A673 (cell line): ENCODE measurements around the gene ACYP2. TPM values are rescaled to one million over a fixed set of nuclear protein-coding genes. Genes with fewer than 3 reads are reported as not detected.

Experiments
- BruUV-seq: library from RNA; stranded (reverse); fragments of 400-500 nt; replicated peaks from 2 replicates; lab custom pipeline; 2021; lab: Mats Ljungman, UMichigan
- CTCF ChIA-PET: fragments of 300-600 bp; sonication (Branson Sonifier 250); formaldehyde crosslinking; loops from one replicate; lab custom pipeline; 2022; ENCODE audit warnings: antibody characterized with exemption; lab: Charles Lee
- POLR2A ChIA-PET: fragments of 300-600 bp; sonication (Branson Sonifier 250); formaldehyde crosslinking; loops from one replicate; lab custom pipeline; 2022; ENCODE audit warnings: antibody characterized with exemption; ENCODE audit not compliant: low non-redundant PET; lab: Charles Lee
- DNase-seq: peaks from one replicate; pipeline ENCODE4 v3.0.0-alpha.2; 2015; ENCODE audit warnings: low spot score
- H3K27ac ChIP-seq: fragments of 200-600 bp; sonication (generic); 2 replicates; pipeline ENCODE4 v1.5.1; 2016; ENCODE audit warnings: mixed run types, low read depth, mild to moderate bottlenecking, mixed read lengths, antibody characterized with exemption, low read length; ENCODE audit not compliant: poor library complexity, severe bottlenecking
- H3K27me3 ChIP-seq: fragments of 200-600 bp; sonication (generic); replicated peaks from 2 replicates; pipeline ENCODE4 v1.6.1; 2017; ENCODE audit warnings: mixed run types, low read depth, mild to moderate bottlenecking, mixed read lengths, antibody characterized with exemption, low read length; ENCODE audit not compliant: insufficient read depth, poor library complexity
- H3K36me3 ChIP-seq: fragments of 200-600 bp; sonication (generic); 2 replicates; pipeline ENCODE4 v1.6.1; 2016; ENCODE audit warnings: mixed run types, mild to moderate bottlenecking, mixed read lengths, antibody characterized with exemption, low read length; ENCODE audit not compliant: insufficient read depth, poor library complexity, severe bottlenecking
- H3K4me1 ChIP-seq: fragments of 200-600 bp; sonication (generic); 2 replicates; pipeline ENCODE4 v1.6.1; 2017; ENCODE audit warnings: mixed run types, mild to moderate bottlenecking, mixed read lengths, antibody characterized with exemption, low read length; ENCODE audit not compliant: insufficient read depth, poor library complexity, severe bottlenecking
- H3K4me3 ChIP-seq: fragments of 200-600 bp; sonication (generic); 2 replicates; pipeline ENCODE4 v1.5.1; 2016; ENCODE audit warnings: low read depth, mixed run types, mild to moderate bottlenecking, mixed read lengths, low read length; ENCODE audit not compliant: poor library complexity, severe bottlenecking
- H3K9me3 ChIP-seq: fragments of 200-600 bp; sonication (generic); 2 replicates; pipeline ENCODE4 v1.6.1; 2016; ENCODE audit warnings: mixed run types, low read depth, mild to moderate bottlenecking, mixed read lengths, antibody characterized with exemption, low read length; ENCODE audit not compliant: poor library complexity, severe bottlenecking
- EZH2 ChIP-seq: fragments of 200-600 bp; sonication (generic); IDR thresholded peaks from 2 replicates; pipeline ENCODE4 v1.6.1; 2017; ENCODE audit warnings: borderline replicate concordance, low read depth, mild to moderate bottlenecking, mixed read lengths, antibody characterized with exemption, low read length; ENCODE audit not compliant: poor library complexity, severe bottlenecking
- intact Hi-C: fragments of 100-400 bp; cut with micrococcal nuclease; formaldehyde crosslinking; loops from one replicate; pipeline ENCODE4 v1.10.0; 2022; ENCODE audit not compliant: unreplicated experiment
- total RNA-seq: library from RNA; stranded (reverse); gene quantifications from 2 replicates; pipeline ENCODE4 v1.2.3, GENCODE V29; 2021
- TF ChIP-seq, protein P1 (sequence below): fragments of 300-800, 200-600 bp; sonication (generic); conservative IDR thresholded peaks from 2 replicates; pipeline ENCODE4 v1.5.1; 2017; ENCODE audit warnings: low read depth, mild to moderate bottlenecking, antibody characterized with exemption, low read length, moderate library complexity, mixed read lengths

The ACYP2 gene
- total RNA-seq, 1 experiment from 2014 or later, result 10.1 TPM

- CTCF ChIA-PET, result no interaction called here
- peak overlapping the region; percentile 66 for H3K27ac ChIP-seq
- peaks cover 4% of the 10 kb centered on the region for H3K4me1 ChIP-seq
- peak overlapping the region; percentile 49 for H3K4me3 ChIP-seq
- no peak for TF ChIP-seq EZH2
- TF ChIP-seq, protein P1, sequence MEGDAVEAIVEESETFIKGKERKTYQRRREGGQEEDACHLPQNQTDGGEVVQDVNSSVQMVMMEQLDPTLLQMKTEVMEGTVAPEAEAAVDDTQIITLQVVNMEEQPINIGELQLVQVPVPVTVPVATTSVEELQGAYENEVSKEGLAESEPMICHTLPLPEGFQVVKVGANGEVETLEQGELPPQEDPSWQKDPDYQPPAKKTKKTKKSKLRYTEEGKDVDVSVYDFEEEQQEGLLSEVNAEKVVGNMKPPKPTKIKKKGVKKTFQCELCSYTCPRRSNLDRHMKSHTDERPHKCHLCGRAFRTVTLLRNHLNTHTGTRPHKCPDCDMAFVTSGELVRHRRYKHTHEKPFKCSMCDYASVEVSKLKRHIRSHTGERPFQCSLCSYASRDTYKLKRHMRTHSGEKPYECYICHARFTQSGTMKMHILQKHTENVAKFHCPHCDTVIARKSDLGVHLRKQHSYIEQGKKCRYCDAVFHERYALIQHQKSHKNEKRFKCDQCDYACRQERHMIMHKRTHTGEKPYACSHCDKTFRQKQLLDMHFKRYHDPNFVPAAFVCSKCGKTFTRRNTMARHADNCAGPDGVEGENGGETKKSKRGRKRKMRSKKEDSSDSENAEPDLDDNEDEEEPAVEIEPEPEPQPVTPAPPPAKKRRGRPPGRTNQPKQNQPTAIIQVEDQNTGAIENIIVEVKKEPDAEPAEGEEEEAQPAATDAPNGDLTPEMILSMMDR, result no peak
- BruUV-seq, result no TSS peak
- no peaks in the 10 kb centered on the region for H3K9me3 ChIP-seq
- peak; percentile 98 for DNase-seq
- no peaks in the 10 kb centered on the region for H3K36me3 ChIP-seq
- intact Hi-C loops, result no loop called here
- H3K27me3 ChIP-seq, result no peaks in the 10 kb centered on the region
- POLR2A ChIA-PET, result no interaction called here
Measured at GRCh38 chr2:54330162-54330925, 214.9 kb downstream of the ACYP2 start.

DNA sequence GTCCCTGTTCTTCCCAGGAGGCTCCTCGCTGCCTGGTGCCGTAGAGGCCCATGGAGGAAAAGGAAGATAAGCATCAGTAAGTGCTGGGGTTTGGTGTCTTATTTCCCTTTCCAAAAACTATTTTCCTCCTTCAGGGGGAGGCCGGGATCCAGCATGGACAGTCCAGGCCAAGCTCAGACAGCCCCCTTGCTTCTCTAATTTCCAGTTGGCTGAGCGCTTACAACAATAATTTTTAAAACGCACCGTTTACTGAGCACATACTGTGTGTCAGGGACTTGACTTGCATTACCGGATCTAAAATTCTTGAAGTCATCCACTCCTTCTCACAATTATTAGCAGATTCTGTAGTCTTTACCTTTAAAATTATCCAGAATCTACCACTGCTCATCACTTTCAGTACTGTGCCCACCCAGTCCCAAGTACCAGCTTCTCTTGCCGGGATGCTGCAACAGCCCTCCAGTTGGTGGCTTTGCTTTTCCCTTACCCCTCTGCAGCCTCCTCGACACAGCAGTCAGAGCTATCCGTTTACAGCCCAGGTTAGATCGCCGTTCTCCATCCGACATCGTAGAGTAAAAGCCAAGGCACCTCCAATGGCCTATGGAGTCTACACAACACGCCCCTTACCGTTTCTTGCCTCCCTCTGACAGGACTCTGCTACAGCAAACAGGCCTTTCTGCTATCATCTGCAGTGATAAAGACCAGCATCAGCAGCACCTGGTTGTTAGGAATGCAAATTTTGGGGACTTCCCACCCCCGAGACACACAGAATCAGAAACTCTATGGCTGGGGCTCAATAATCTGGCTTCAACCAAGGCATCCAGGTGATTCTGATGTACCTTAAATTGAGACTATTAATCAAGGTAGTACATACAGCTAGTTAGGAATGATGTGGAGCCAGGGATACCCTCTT is 215.8 kb downstream of the ACYP2 start:
- POLR2A ChIA-PET, result no interaction called here
- Histone ChIP-seq H3K27ac (no peak overlapping the region), H3K27me3 (no peaks in the 10 kb centered on the region), H3K4me1 (peaks cover 4% of the 10 kb centered on the region), H3K36me3 (no peaks in the 10 kb centered on the region), H3K4me3 (peak overlapping the region; percentile 49), H3K9me3 (no peaks in the 10 kb centered on the region)
- DNase-seq, result no peak
- CTCF ChIA-PET, result interaction anchor here (0.6 kb wide), 1 partner anchor 119 kb away, joined by 3 read pairs; no protein-coding TSS in a partner anchor
- intact Hi-C loops, result no loop called here
- no TSS peak for BruUV-seq
- TF ChIP-seq EZH2, result no peak
- TF ChIP-seq, protein P1, result no peak

DNA sequence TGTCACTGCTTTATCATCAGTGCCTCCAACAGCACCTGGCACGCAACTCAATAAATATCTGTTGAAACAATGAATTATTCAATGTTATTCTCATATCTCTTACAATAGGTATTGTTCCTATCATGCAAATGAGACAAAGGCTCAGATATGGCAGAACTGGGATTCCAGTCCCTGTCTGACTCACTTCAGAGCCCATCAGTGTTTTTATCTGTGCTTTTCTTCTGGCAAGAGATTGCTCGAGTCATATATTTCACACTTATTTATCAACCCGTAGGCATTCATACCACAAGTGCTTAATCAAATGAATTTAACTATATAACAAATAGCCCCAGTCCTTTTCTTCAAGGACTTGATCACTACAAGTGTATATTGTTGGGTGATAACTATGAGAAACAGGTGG is 217.0 kb downstream of the ACYP2 start:
- Histone ChIP-seq H3K9me3 (no peaks in the 10 kb centered on the region), H3K4me3 (no peak overlapping the region), H3K4me1 (peaks cover 4% of the 10 kb centered on the region), H3K27ac (no peak overlapping the region), H3K36me3 (no peaks in the 10 kb centered on the region), H3K27me3 (no peaks in the 10 kb centered on the region)
- no TSS peak for BruUV-seq
- ChIA-PET POLR2A (no interaction called here), CTCF (no interaction called here)
- TF ChIP-seq, protein P1, result no peak
- no peak for TF ChIP-seq EZH2
- DNase-seq, result no peak
- intact Hi-C loops, result no loop called here
